B cell (primary cell): ENCODE data around the gene PTPN22.

Source experiments
- EZH2 ChIP-seq: IDR thresholded peaks from 2 replicates; pipeline ENCODE4 v1.6.1; 2012; ENCODE audit warnings: borderline replicate concordance, low read depth, mild to moderate bottlenecking, moderate library complexity, low read length; ENCODE audit not compliant: insufficient read depth, poor library complexity, severe bottlenecking
- TF ChIP-seq, protein P1 (sequence below): fragments of 200-600 bp; IDR thresholded peaks from one replicate; pipeline ENCODE4 v1.8.0; 2022; ENCODE audit warnings: antibody characterized with exemption, mild to moderate bottlenecking

GRCh38 chr1:113779542-113779941 is 92.0 kb downstream of the PTPN22 start:
- TF ChIP-seq, protein P1, sequence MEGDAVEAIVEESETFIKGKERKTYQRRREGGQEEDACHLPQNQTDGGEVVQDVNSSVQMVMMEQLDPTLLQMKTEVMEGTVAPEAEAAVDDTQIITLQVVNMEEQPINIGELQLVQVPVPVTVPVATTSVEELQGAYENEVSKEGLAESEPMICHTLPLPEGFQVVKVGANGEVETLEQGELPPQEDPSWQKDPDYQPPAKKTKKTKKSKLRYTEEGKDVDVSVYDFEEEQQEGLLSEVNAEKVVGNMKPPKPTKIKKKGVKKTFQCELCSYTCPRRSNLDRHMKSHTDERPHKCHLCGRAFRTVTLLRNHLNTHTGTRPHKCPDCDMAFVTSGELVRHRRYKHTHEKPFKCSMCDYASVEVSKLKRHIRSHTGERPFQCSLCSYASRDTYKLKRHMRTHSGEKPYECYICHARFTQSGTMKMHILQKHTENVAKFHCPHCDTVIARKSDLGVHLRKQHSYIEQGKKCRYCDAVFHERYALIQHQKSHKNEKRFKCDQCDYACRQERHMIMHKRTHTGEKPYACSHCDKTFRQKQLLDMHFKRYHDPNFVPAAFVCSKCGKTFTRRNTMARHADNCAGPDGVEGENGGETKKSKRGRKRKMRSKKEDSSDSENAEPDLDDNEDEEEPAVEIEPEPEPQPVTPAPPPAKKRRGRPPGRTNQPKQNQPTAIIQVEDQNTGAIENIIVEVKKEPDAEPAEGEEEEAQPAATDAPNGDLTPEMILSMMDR: no peak
- TF ChIP-seq EZH2: no peak
